CD4-positive, CD25-positive, alpha-beta regulatory T cell (primary cell): ENCODE measurements around the gene PRR20G. TPM values are rescaled to one million over a fixed set of nuclear protein-coding genes. Genes with fewer than 3 reads are reported as not detected.
A peak's percentile ranks its signal among the peaks of the same experiment; 100 is the strongest.

ENCODE experiments used
- ATAC-seq, 2 donors: fragments of 150-1000 bp; cut with Tn5 transposase; one replicate each; pipeline ENCODE4 v1.10.0; 2021; ENCODE audit warnings: low read depth in 2 of 2, moderate number of reproducible peaks in 2 of 2, moderate library complexity in 1 of 2
- DNase-seq, 3 donors: peaks; one replicate each; pipeline versions ENCODE4 v3.0.0 to v3.0.0-alpha.2; 2012 to 2022; ENCODE audit warnings: mixed read lengths in 1 of 3
- H3K27ac ChIP-seq: one replicate; pipeline ENCODE4 v1.7.0; 2013; ENCODE audit warnings: mild to moderate bottlenecking, low read length; ENCODE audit not compliant: insufficient read depth, poor library complexity, severe bottlenecking
- H3K27me3 ChIP-seq: one replicate; pipeline ENCODE4 v1.7.0; 2013; ENCODE audit warnings: low read length; ENCODE audit not compliant: control insufficient read depth, insufficient read depth
- H3K36me3 ChIP-seq: one replicate; pipeline ENCODE4 v1.7.0; 2013; ENCODE audit warnings: mild to moderate bottlenecking, low read length, moderate library complexity; ENCODE audit not compliant: control insufficient read depth, insufficient read depth
- H3K4me1 ChIP-seq: 2 replicates; pipeline ENCODE4 v1.7.0; 2013; ENCODE audit warnings: mild to moderate bottlenecking, low read length; ENCODE audit not compliant: insufficient read depth, control insufficient read depth, poor library complexity, severe bottlenecking
- H3K4me3 ChIP-seq: one replicate; pipeline ENCODE4 v1.7.0; 2013; ENCODE audit warnings: low read depth, mild to moderate bottlenecking, low read length, moderate library complexity
- H3K9me3 ChIP-seq, 2 experiments: 1 replicate in 1 of 2; 2 replicates in 1 of 2; pipeline ENCODE4 v1.7.0; 2013; ENCODE audit warnings: low read length in 2 of 2, mild to moderate bottlenecking in 1 of 2, moderate library complexity in 1 of 2; ENCODE audit not compliant: control insufficient read depth in 2 of 2
- H3K27ac Mint-ChIP-seq, 3 donors: one replicate each; pipeline ENCODE4 v1.8.0; 2020 to 2022; ENCODE audit warnings: mild to moderate bottlenecking in 3 of 3, mixed read lengths in 3 of 3, moderate library complexity in 2 of 3
- H3K27me3 Mint-ChIP-seq: one replicate; pipeline ENCODE4 v1.8.0; 2022; ENCODE audit warnings: mild to moderate bottlenecking, mixed read lengths
- H3K36me3 Mint-ChIP-seq: one replicate; pipeline ENCODE4 v1.8.0; 2020; ENCODE audit warnings: mixed read lengths
- H3K4me1 Mint-ChIP-seq, 4 donors: one replicate each; pipeline ENCODE4 v1.8.0; 2020 to 2022; ENCODE audit warnings: mixed read lengths in 4 of 4, mild to moderate bottlenecking in 1 of 4
- H3K4me3 Mint-ChIP-seq, 4 donors: one replicate each; pipeline ENCODE4 v1.8.0; 2020 to 2022; ENCODE audit warnings: mild to moderate bottlenecking in 4 of 4, mixed read lengths in 4 of 4, moderate library complexity in 3 of 4
- H3K9me3 Mint-ChIP-seq, 7 donors: one replicate each; pipeline ENCODE4 v1.8.0; 2020 to 2022; ENCODE audit warnings: mixed read lengths in 7 of 7, mild to moderate bottlenecking in 3 of 7, moderate library complexity in 2 of 7
- polyA plus RNA-seq, 4 donors: library from polyadenylated mRNA; unstranded; fragments of 300-500 nt; fragmentation: Illumina TruSeq; gene quantifications; one replicate each; pipeline ENCODE4 v1.2.3, GENCODE V29; 2021
- total RNA-seq: library from RNA; stranded (reverse); gene quantifications from one replicate; pipeline ENCODE4 v1.2.3, GENCODE V29; 2022

PRR20G gene
- total and polyA plus RNA-seq, 5 donors from 2014 or later: not detected

DNA sequence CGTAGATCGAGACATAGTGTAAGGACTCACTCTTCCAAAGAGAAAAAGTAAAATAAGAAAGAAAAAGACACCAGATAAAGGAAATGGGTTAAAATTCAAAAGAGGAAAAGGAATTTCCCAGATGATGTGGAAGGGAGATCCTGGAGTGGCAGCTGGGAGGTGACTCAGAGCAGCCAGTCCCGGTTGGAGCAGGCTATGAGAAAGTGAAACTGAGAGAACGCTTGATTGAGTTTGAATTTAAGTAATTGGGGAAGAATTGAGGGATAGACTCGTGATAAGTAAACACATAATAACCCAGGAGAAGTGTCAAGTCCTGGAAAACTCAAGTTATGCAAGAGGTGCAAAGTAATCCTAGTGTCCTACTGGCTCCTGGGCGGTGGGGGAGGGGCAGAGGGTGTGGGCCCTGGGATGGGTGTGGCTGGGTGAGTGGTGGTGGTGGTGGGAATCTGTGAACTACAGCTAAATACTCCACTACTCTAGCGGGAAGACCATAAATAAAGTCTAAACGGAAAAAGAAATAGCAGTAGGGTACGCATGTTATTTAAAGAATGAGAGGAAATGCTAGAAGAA is 1.2 kb downstream of the PRR20G start:
- H3K4me3 Mint-ChIP-seq: no peak overlapping the region
- Histone ChIP-seq H3K27me3 (no peaks in the 10 kb centered on the region), H3K4me1 (no peaks in the 10 kb centered on the region), H3K9me3 (no peaks in the 10 kb centered on the region), H3K4me3 (no peak overlapping the region), H3K27ac (no peak overlapping the region), H3K36me3 (no peaks in the 10 kb centered on the region)
- DNase-seq: no peak
- no peak overlapping the region for H3K27ac Mint-ChIP-seq
- peaks cover 0 to 5% (median 0%) of the 10 kb centered on the region in 4 donors for H3K4me1 Mint-ChIP-seq
- no peaks in the 10 kb centered on the region for H3K27me3 Mint-ChIP-seq
- H3K9me3 Mint-ChIP-seq: peaks cover 0 to 5% (median 0%) of the 10 kb centered on the region in 7 donors
- H3K36me3 Mint-ChIP-seq: no peaks in the 10 kb centered on the region
- ATAC-seq: no peak

GRCh38 chr3:127284258-127284657 is 3.6 kb downstream of the PRR20G start:
- no peaks in the 10 kb centered on the region for H3K36me3 Mint-ChIP-seq
- H3K27ac Mint-ChIP-seq: no peak overlapping the region
- H3K36me3 ChIP-seq: no peaks in the 10 kb centered on the region
- no peaks in the 10 kb centered on the region for H3K9me3 ChIP-seq
- H3K27me3 Mint-ChIP-seq: no peaks in the 10 kb centered on the region
- DNase-seq (no peak), ATAC-seq (no peak)
- no peak overlapping the region for H3K4me3 ChIP-seq
- no peak overlapping the region for H3K4me3 Mint-ChIP-seq
- H3K9me3 Mint-ChIP-seq: peaks cover 0 to 5% (median 0%) of the 10 kb centered on the region in 7 donors
- H3K27me3 ChIP-seq: no peaks in the 10 kb centered on the region
- peaks cover 0 to 5% (median 0%) of the 10 kb centered on the region in 4 donors for H3K4me1 Mint-ChIP-seq
- H3K27ac ChIP-seq: no peak overlapping the region
- no peaks in the 10 kb centered on the region for H3K4me1 ChIP-seq

- Mint-ChIP-seq H3K27me3 (no peaks in the 10 kb centered on the region), H3K4me3 (no peak overlapping the region), H3K27ac (no peak overlapping the region), H3K36me3 (no peaks in the 10 kb centered on the region), H3K4me1 (no peaks in the 10 kb centered on the region), H3K9me3 (peaks cover 0 to 4% (median 0%) of the 10 kb centered on the region in 7 donors)
- Histone ChIP-seq H3K27me3 (no peaks in the 10 kb centered on the region), H3K9me3 (no peaks in the 10 kb centered on the region), H3K4me3 (no peak overlapping the region), H3K27ac (no peak overlapping the region), H3K36me3 (no peaks in the 10 kb centered on the region), H3K4me1 (no peaks in the 10 kb centered on the region)
- ATAC-seq (no peak), DNase-seq (no peak)
Measured at GRCh38 chr3:127277561-127277960, 10.3 kb downstream of the PRR20G start.

- Mint-ChIP-seq H3K9me3 (peaks cover 0 to 6% (median 0%) of the 10 kb centered on the region in 7 donors), H3K27me3 (no peaks in the 10 kb centered on the region), H3K4me3 (no peak overlapping the region), H3K27ac (no peak overlapping the region), H3K36me3 (no peaks in the 10 kb centered on the region), H3K4me1 (no peaks in the 10 kb centered on the region)
- no peak for ATAC-seq
- Histone ChIP-seq H3K27ac (no peak overlapping the region), H3K4me1 (no peaks in the 10 kb centered on the region), H3K36me3 (no peaks in the 10 kb centered on the region), H3K9me3 (no peaks in the 10 kb centered on the region), H3K4me3 (no peak overlapping the region), H3K27me3 (no peaks in the 10 kb centered on the region)
- DNase-seq: no peak
Measured at GRCh38 chr3:127276995-127277394, 10.9 kb downstream of the PRR20G start.

DNA sequence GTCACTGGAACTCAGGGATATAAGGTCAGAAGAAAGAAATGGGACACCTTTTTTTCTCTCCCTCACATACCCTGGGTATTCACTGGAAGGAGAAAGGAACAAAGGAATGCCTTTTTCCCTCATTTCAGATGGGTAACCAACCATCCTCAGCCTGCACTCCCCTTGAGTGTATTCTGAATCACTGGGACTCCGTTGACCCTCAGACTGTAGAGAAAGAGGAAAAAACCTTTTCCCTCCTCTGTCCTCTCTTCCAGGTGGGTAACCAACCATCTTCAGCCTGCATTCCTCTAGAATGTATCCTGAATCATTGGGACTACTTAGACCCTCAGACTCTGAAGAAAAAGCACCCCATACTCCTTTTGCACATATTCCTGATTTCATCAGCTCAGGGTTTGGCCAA is 11.4 kb downstream of the PRR20G start:
- ATAC-seq: no peak
- no peak overlapping the region for H3K27ac ChIP-seq
- Mint-ChIP-seq H3K27me3 (no peaks in the 10 kb centered on the region), H3K27ac (no peak overlapping the region), H3K36me3 (no peaks in the 10 kb centered on the region), H3K4me1 (no peaks in the 10 kb centered on the region), H3K4me3 (no peak overlapping the region), H3K9me3 (peaks cover 0 to 6% (median 0%) of the 10 kb centered on the region in 7 donors)
- H3K4me1 ChIP-seq: no peaks in the 10 kb centered on the region
- H3K27me3 ChIP-seq: no peaks in the 10 kb centered on the region
- no peaks in the 10 kb centered on the region for H3K9me3 ChIP-seq
- no peak for DNase-seq
- H3K4me3 ChIP-seq: no peak overlapping the region
- H3K36me3 ChIP-seq: no peaks in the 10 kb centered on the region

GRCh38 chr3:127275287-127275781 is 12.5 kb downstream of the PRR20G start:
- ATAC-seq: no peak
- Mint-ChIP-seq H3K9me3 (peaks cover 0 to 6% (median 0%) of the 10 kb centered on the region in 7 donors), H3K27me3 (no peaks in the 10 kb centered on the region), H3K36me3 (no peaks in the 10 kb centered on the region), H3K4me3 (no peak overlapping the region), H3K4me1 (no peaks in the 10 kb centered on the region), H3K27ac (no peak overlapping the region)
- Histone ChIP-seq H3K27ac (no peak overlapping the region), H3K4me1 (no peaks in the 10 kb centered on the region), H3K4me3 (no peak overlapping the region), H3K36me3 (no peaks in the 10 kb centered on the region), H3K27me3 (no peaks in the 10 kb centered on the region), H3K9me3 (no peaks in the 10 kb centered on the region)
- no peak for DNase-seq

DNA sequence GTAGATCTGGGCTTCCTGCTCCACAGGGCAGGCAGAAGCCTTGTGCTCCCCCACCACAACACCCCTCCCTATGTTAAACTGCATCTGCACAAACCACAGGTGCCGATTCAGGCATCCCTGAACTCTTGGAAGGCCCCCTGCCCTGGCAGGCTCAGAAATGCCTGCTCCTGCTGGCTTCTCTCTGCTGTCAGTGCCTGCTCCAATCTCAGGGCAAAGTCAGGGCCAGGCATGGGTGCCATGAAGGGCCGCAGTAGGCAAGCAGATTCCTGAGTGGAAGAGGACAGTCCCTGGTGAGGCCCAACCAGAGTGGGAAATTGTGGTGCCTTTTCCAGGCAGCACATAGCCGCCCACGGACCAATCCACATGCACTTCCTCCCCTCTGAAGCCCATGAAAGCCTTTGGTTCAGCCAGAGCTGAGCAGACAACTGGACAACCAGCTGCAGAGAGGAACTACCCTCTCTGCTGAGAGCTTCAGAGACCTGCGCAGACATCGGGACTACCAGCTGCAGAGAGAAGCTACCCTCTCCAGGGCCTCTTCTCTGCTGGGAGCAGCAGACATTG is 13.6 kb downstream of the PRR20G start:
- no peak overlapping the region for H3K27ac ChIP-seq
- H3K27ac Mint-ChIP-seq: no peak overlapping the region
- peaks cover 0 to 8% (median 4%) of the 10 kb centered on the region in 7 donors for H3K9me3 Mint-ChIP-seq
- H3K4me3 ChIP-seq: no peak overlapping the region
- H3K9me3 ChIP-seq: peaks cover 0 to under 1% of the 10 kb centered on the region in 2 experiments
- no peak for DNase-seq
- H3K4me1 ChIP-seq: no peaks in the 10 kb centered on the region
- H3K4me1 Mint-ChIP-seq: no peaks in the 10 kb centered on the region
- H3K4me3 Mint-ChIP-seq: no peak overlapping the region
- ATAC-seq: no peak
- H3K36me3 ChIP-seq: no peaks in the 10 kb centered on the region
- no peaks in the 10 kb centered on the region for H3K27me3 Mint-ChIP-seq
- H3K36me3 Mint-ChIP-seq: no peaks in the 10 kb centered on the region
- H3K27me3 ChIP-seq: no peaks in the 10 kb centered on the region

DNA sequence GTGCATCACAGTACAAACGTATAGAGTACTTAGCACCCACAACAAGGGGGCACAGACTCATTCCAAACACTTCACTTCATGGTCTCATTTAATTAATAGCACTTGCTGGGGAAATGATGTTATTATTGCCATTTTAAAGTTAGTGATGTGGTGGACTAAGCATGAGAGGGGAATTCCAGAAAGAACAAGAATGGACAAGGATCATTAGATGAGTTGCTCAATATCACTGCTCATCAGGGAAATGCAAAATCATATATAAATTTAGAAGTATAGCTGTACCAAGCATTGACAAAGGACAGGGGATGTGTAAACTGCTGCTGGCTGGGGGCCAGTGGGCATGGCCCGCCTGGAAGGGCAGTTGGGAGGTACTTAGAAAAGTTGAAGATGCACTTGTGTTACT is 14.6 kb downstream of the PRR20G start:
- Histone ChIP-seq H3K27me3 (no peaks in the 10 kb centered on the region), H3K4me3 (no peak overlapping the region), H3K9me3 (peaks cover 0 to 9% of the 10 kb centered on the region in 2 experiments), H3K4me1 (no peaks in the 10 kb centered on the region), H3K36me3 (no peaks in the 10 kb centered on the region), H3K27ac (no peak overlapping the region)
- H3K4me3 Mint-ChIP-seq: no peak overlapping the region
- no peaks in the 10 kb centered on the region for H3K36me3 Mint-ChIP-seq
- peak overlapping the region in 1 of 3 donors; percentile 61 for H3K27ac Mint-ChIP-seq
- DNase-seq: no peak
- no peak for ATAC-seq
- no peaks in the 10 kb centered on the region for H3K27me3 Mint-ChIP-seq
- peaks cover 0 to 17% (median 4%) of the 10 kb centered on the region in 7 donors for H3K9me3 Mint-ChIP-seq
- no peaks in the 10 kb centered on the region for H3K4me1 Mint-ChIP-seq
